ENCODE data around the gene EFCAB10. TPM values are rescaled to one million over a fixed set of nuclear protein-coding genes. Genes with fewer than 3 reads are reported as not detected.
A peak's percentile ranks its signal among the peaks of the same experiment; 100 is the strongest.
"Not testable (repeated sequence)": the region's sequence is repeated elsewhere in the genome, so short reads cannot be mapped to it uniquely, and the experiment has no call there.

EFCAB10 gene
- total RNA-seq, 2 experiments from 2014 or later, result not detected

GRCh38 chr7:105524423-105524822 lies 56.9 kb downstream of the EFCAB10 start:
- ATAC-seq; H3K4me3 Mint-ChIP-seq; H3K36me3 Mint-ChIP-seq (ENCODE audit: low read depth); CTCF ChIA-PET; H3K27me3 Mint-ChIP-seq (ENCODE audit: low read depth); H3K9me3 Mint-ChIP-seq (ENCODE audit: insufficient read depth); H3K27ac Mint-ChIP-seq; DNase-seq: not testable (repeated sequence)
- peaks cover 17% of the 10 kb centered on the region for H3K4me1 Mint-ChIP-seq (ENCODE audit: low read depth)
- POLR2A ChIA-PET, result interaction anchor here (4.1 kb wide), 1 partner anchor 7 kb away, joined by 27 read pairs; the partner anchor contains the start of gene RINT1

GRCh38 chr7:105521717-105522463 lies 59.4 kb downstream of the EFCAB10 start, which contains the start of gene PUS7:
Gene PUS7 (minus strand): TSS chr7:105522271. CDS start chr7:105508512, 13,759 bp downstream.
- DNase-seq (peak; percentile 86), ATAC-seq (peak; percentile 93)
- H3K4me1 Mint-ChIP-seq (ENCODE audit: low read depth), result peaks cover 19% of the 10 kb centered on the region
- H3K9me3 Mint-ChIP-seq (ENCODE audit: insufficient read depth), result no peaks in the 10 kb centered on the region
- H3K27me3 Mint-ChIP-seq (ENCODE audit: low read depth), result peaks cover 5% of the 10 kb centered on the region
- CTCF ChIA-PET, result interaction anchor here (1.2 kb wide), 1 partner anchor 10 kb away, joined by 3 read pairs; the partner anchor contains the start of gene RINT1
- H3K27ac Mint-ChIP-seq, result peak within 1 kb of the TSS; percentile 92
- POLR2A ChIA-PET, result interaction anchor here (4.1 kb wide), 1 partner anchor 10 kb away, joined by 27 read pairs; the partner anchor contains the start of gene RINT1
- H3K4me3 Mint-ChIP-seq, result peak within 1 kb of the TSS; percentile 92
- peaks cover 8% of the 10 kb centered on the region for H3K36me3 Mint-ChIP-seq (ENCODE audit: low read depth)

- no peaks in the 10 kb centered on the region for H3K9me3 Mint-ChIP-seq (ENCODE audit: insufficient read depth)
- H3K27me3 Mint-ChIP-seq (ENCODE audit: low read depth), result peaks cover 4% of the 10 kb centered on the region
- H3K27ac Mint-ChIP-seq, result peak overlapping the region; percentile 92
- peaks cover 8% of the 10 kb centered on the region for H3K36me3 Mint-ChIP-seq (ENCODE audit: low read depth)
- ChIA-PET CTCF (interaction anchor here (1.2 kb wide), 1 partner anchor 11 kb away, joined by 3 read pairs; the partner anchor contains the start of gene RINT1), POLR2A (interaction anchor here (4.1 kb wide), 1 partner anchor 11 kb away, joined by 27 read pairs; the partner anchor contains the start of gene RINT1)
- DNase-seq (peak; percentile 59), ATAC-seq (peak; percentile 47)
- H3K4me3 Mint-ChIP-seq, result peak overlapping the region; percentile 92
- peaks cover 19% of the 10 kb centered on the region for H3K4me1 Mint-ChIP-seq (ENCODE audit: low read depth)
Measured at GRCh38 chr7:105521027-105521716, 60.1 kb downstream of the EFCAB10 start.

DNA sequence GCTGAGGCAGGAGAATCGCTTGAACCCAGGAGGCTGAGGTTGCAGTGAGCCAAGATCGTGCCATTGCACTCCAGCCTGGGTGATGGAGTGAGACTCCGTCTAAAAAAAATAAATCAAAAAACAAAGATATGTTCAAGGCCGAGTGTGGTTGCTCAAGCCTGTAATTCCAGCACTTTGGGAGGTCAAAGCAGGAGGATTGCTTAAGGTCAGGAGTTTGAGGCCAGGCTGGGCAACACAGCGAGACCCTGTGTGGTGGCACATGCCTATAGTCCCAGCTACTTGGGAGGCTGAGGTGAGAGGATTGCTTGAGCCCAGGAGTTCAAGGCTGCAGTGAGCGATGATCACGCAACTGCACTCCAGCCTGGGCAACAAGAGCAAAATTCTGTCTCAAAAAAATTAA lies 60.7 kb downstream of the EFCAB10 start:
- H3K27ac Mint-ChIP-seq; ATAC-seq; H3K36me3 Mint-ChIP-seq (ENCODE audit: low read depth); DNase-seq; H3K27me3 Mint-ChIP-seq (ENCODE audit: low read depth); H3K9me3 Mint-ChIP-seq (ENCODE audit: insufficient read depth): not testable (repeated sequence)
- Mint-ChIP-seq H3K4me3 (peak overlapping the region; percentile 22), H3K4me1 (ENCODE audit: low read depth) (peaks cover 19% of the 10 kb centered on the region)
- CTCF ChIA-PET, result interaction anchor here (1.7 kb wide), 1 partner anchor 11 kb away, joined by 7 read pairs; the partner anchor contains the start of gene RINT1
- POLR2A ChIA-PET, result interaction anchor here (4.1 kb wide), 1 partner anchor 11 kb away, joined by 27 read pairs; the partner anchor contains the start of gene RINT1

DNA sequence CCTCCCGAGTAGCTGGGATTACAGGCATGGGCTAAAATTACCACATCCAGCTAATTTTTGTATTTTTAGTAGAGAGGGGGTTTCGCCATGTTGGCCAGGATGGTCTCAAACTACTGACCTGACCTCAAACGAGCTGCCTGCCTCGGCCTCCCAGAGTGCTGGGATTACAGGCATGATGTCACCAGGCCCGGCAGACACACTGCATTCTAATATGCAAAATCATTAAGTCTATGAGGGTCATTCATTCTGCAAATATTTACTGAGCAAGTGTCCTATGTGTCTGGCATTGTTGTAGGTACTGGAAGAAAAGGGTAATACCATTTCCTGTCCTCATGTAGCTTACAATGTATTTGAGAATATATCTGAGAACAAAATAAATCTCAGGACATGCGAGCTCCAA lies 61.9 kb downstream of the EFCAB10 start:
- Mint-ChIP-seq H3K4me3 (no peak overlapping the region), H3K9me3 (ENCODE audit: insufficient read depth) (no peaks in the 10 kb centered on the region), H3K27me3 (ENCODE audit: low read depth) (no peaks in the 10 kb centered on the region), H3K4me1 (ENCODE audit: low read depth) (peaks cover 24% of the 10 kb centered on the region), H3K27ac (no peak overlapping the region), H3K36me3 (ENCODE audit: low read depth) (peaks cover 13% of the 10 kb centered on the region)
- ATAC-seq (no peak), DNase-seq (no peak)
- ChIA-PET POLR2A (interaction anchor here (1.2 kb wide), 1 partner anchor 13 kb away, joined by 9 read pairs; the partner anchor contains the start of gene RINT1), CTCF (interaction anchor here (1.7 kb wide), 1 partner anchor 12 kb away, joined by 7 read pairs; the partner anchor contains the start of gene RINT1)

GRCh38 chr7:105515610-105516009 lies 65.7 kb downstream of the EFCAB10 start:
- DNase-seq; ATAC-seq; H3K9me3 Mint-ChIP-seq (ENCODE audit: insufficient read depth); H3K27ac Mint-ChIP-seq; CTCF ChIA-PET; H3K4me3 Mint-ChIP-seq; H3K27me3 Mint-ChIP-seq (ENCODE audit: low read depth): not testable (repeated sequence)
- peaks cover 21% of the 10 kb centered on the region for H3K4me1 Mint-ChIP-seq (ENCODE audit: low read depth)
- POLR2A ChIA-PET, result interaction anchor here (1.6 kb wide), 1 partner anchor 16 kb away, joined by 5 read pairs; the partner anchor contains the start of gene RINT1
- H3K36me3 Mint-ChIP-seq (ENCODE audit: low read depth), result peaks cover 13% of the 10 kb centered on the region

Other genes with a start within 250 kb of the EFCAB10 start
- gene SRPK2, start 192.6 kb downstream of the EFCAB10 start, total RNA-seq, result 10 to 100 TPM; 34.5 to 35.9 TPM
- gene PUS7, start 59.2 kb downstream of the EFCAB10 start, total RNA-seq, result 10 to 100 TPM; 12.9 to 15.0 TPM
- 10 to 100 TPM; 21.1 to 21.9 TPM for gene RINT1, start 49.3 kb downstream of the EFCAB10 start, total RNA-seq

All from activated CD8-positive, alpha-beta T cell treated with anti-CD3 and anti-CD28 coated beads, Interleukin-2, amount 10 ng/mL, durations not matched to agents 7 days and 5 days (primary cell).